COLO668 (cell line): ENCODE results near the gene DCST2.

Experiments
- DNase-seq: peaks from one replicate; lab custom pipeline; 2025; ENCODE audit not compliant: unreplicated experiment; lab: John Stamatoyannopoulos, UW

Gene DCST2

GRCh38 chr1:155070158-155070621 lies 36.6 kb upstream of the DCST2 start:
- peak; percentile 87 for DNase-seq

- DNase-seq = peak; percentile 65
Observed at GRCh38 chr1:155069551-155070157, 36.1 kb upstream of the DCST2 start.

- no peak for DNase-seq
Observed at GRCh38 chr1:155068599-155068998, 35.0 kb upstream of the DCST2 start.

GRCh38 chr1:155066777-155067176 lies 33.2 kb upstream of the DCST2 start:
- no peak for DNase-seq

- DNase-seq = no peak
Observed at GRCh38 chr1:155064832-155065429, 31.4 kb upstream of the DCST2 start.

- no peak for DNase-seq
Observed at GRCh38 chr1:155064111-155064831, 30.7 kb upstream of the DCST2 start.

GRCh38 chr1:155063550-155064110 lies 30.0 kb upstream of the DCST2 start, which contains the start of gene EFNA4:
Gene EFNA4 (plus strand): TSS chr1:155063740. CDS start chr1:155063824, 84 bp downstream.
- peak; percentile 73 for DNase-seq

- DNase-seq = peak; percentile 82
Observed at GRCh38 chr1:155062702-155063411, 29.3 kb upstream of the DCST2 start.

- peak; percentile 19 for DNase-seq
Observed at GRCh38 chr1:155062151-155062686, 28.6 kb upstream of the DCST2 start.

- peak; percentile 95 for DNase-seq
Observed at GRCh38 chr1:155061381-155062150, 28.0 kb upstream of the DCST2 start.

- DNase-seq = no peak
Observed at GRCh38 chr1:155060736-155061135, 27.2 kb upstream of the DCST2 start.

GRCh38 chr1:155057788-155058211 lies 24.2 kb upstream of the DCST2 start:
- no peak for DNase-seq

GRCh38 chr1:155057104-155057503 lies 23.5 kb upstream of the DCST2 start:
- DNase-seq = no peak

GRCh38 chr1:155053531-155054105 lies 20.0 kb upstream of the DCST2 start:
- no peak for DNase-seq

- peak; percentile 72 for DNase-seq
Observed at GRCh38 chr1:155052439-155053395, 19.1 kb upstream of the DCST2 start.

- DNase-seq = peak; percentile 53
Observed at GRCh38 chr1:155051777-155052398, 18.3 kb upstream of the DCST2 start.

GRCh38 chr1:155051342-155051776 lies 17.8 kb upstream of the DCST2 start:
- no peak for DNase-seq
